Measurements from ENCODE around the gene ZBTB48. TPM values are rescaled to one million over a fixed set of nuclear protein-coding genes. Genes with fewer than 3 reads are reported as not detected.

ZBTB48 gene
- total RNA-seq, 1 donor from 2014 or later, result 18.3 TPM

Small RNA genes lying within 50 kb of the gene (small RNA-seq; reads per million reads assigned to genes)
- not detected for gene RNU6-731P

Other genes starting within 250 kb of the ZBTB48 start
- 19.6 and 44.9 TPM in 2 replicates for gene ACOT7, start 186.2 kb upstream of the ZBTB48 start, total RNA-seq (ENCODE audit: low replicate concordance)
- 0.04 and 0.22 TPM in 2 replicates for gene HES2, start 160.1 kb upstream of the ZBTB48 start, total RNA-seq (ENCODE audit: low replicate concordance)
- 7.1 and 11.0 TPM in 2 replicates for gene ESPN, start 155.2 kb upstream of the ZBTB48 start, total RNA-seq (ENCODE audit: low replicate concordance)
- 15.6 and 23.7 TPM in 2 replicates for gene TNFRSF25, start 113.8 kb upstream of the ZBTB48 start, total RNA-seq (ENCODE audit: low replicate concordance)
- gene PLEKHG5, start 88.3 kb upstream of the ZBTB48 start, total RNA-seq (ENCODE audit: low replicate concordance), result 7.4 and 25.9 TPM in 2 replicates
- 28.1 and 48.0 TPM in 2 replicates for gene NOL9, start 25.5 kb upstream of the ZBTB48 start, total RNA-seq (ENCODE audit: low replicate concordance)
- not detected in 2 replicates for gene TAS1R1, start 24.7 kb upstream of the ZBTB48 start, total RNA-seq (ENCODE audit: low replicate concordance)
- gene KLHL21, start 22.9 kb downstream of the ZBTB48 start, total RNA-seq (ENCODE audit: low replicate concordance), result 4.8 and 7.2 TPM in 2 replicates
- 32.0 and 35.6 TPM in 2 replicates for gene PHF13, start 33.7 kb downstream of the ZBTB48 start, total RNA-seq (ENCODE audit: low replicate concordance)
- 25.0 and 37.2 TPM in 2 replicates for gene THAP3, start 44.9 kb downstream of the ZBTB48 start, total RNA-seq (ENCODE audit: low replicate concordance)
- gene DNAJC11, start 121.8 kb downstream of the ZBTB48 start, total RNA-seq (ENCODE audit: low replicate concordance), result 39.4 and 47.6 TPM in 2 replicates
- 161 and 268 TPM in 2 replicates for gene CAMTA1, start 205.5 kb downstream of the ZBTB48 start, total RNA-seq (ENCODE audit: low replicate concordance)

All from neural progenitor cell (in vitro differentiated cells).